A549 (cell line): Measurements from ENCODE around the gene POLR3GL. TPM values are rescaled to one million over a fixed set of nuclear protein-coding genes. Genes with fewer than 3 reads are reported as not detected.
"Not testable (repeated sequence)": the region's sequence is repeated elsewhere in the genome, so short reads cannot be mapped to it uniquely, and the experiment has no call there.

ENCODE experiments used
- ATAC-seq, 2 experiments: fragments of 200-7000 bp in 1 of 2; fragments of >200 bp in 1 of 2; cut with Nextera tagmentation in 1 of 2; cut with Tn5 transposase in 1 of 2; 3 replicates each; pipeline versions ENCODE4 v1.8.0 to v1.9.1; 2018 to 2020; ENCODE audit warnings: mild to moderate bottlenecking in 1 of 2, moderate library complexity in 1 of 2
- CTCF ChIA-PET: fragments of 300-600 bp; sonication (Branson Sonifier 250); formaldehyde crosslinking; extraction: SDS; loops from one replicate; lab custom pipeline; 2021; ENCODE audit warnings: antibody characterized with exemption, inconsistent platforms; lab: Yijun Ruan, JAX
- POLR2A ChIA-PET: fragments of 350-600 bp; formaldehyde crosslinking; extraction: SDS; loops from one replicate; lab custom pipeline; 2021; ENCODE audit warnings: antibody characterized with exemption, inconsistent platforms; lab: Yijun Ruan, JAX
- DNase-seq, 2 experiments: peaks; one replicate each; pipeline versions ENCODE4 v3.0.0 to v3.0.0-alpha.2; 2011 to 2016; ENCODE audit warnings: low read depth in 1 of 2, low spot score in 1 of 2
- FAIRE-seq: peaks from 2 replicates; lab custom pipeline; 2011; peaks lifted over from hg19 to GRCh38; lab: Jason Lieb, UNC
- H3K27ac ChIP-seq, 2 experiments: fragments of >200 bp; sonication (Bioruptor Twin); formaldehyde crosslinking; 3 replicates each; pipeline ENCODE4 v1.5.1; 2016 to 2017
- H3K4me1 ChIP-seq: fragments of >200 bp; sonication (Bioruptor Twin); formaldehyde crosslinking; 3 replicates; pipeline ENCODE4 v1.6.1; 2016
- H3K4me2 ChIP-seq: fragments of >200 bp; sonication (Bioruptor Twin); formaldehyde crosslinking; 3 replicates; pipeline ENCODE4 v1.6.1; 2016
- H3K4me3 ChIP-seq: fragments of >200 bp; sonication (Bioruptor Twin); formaldehyde crosslinking; 3 replicates; pipeline ENCODE4 v1.5.1; 2016
- H3K9me3 ChIP-seq: fragments of >200 bp; sonication (Bioruptor Twin); formaldehyde crosslinking; 3 replicates; pipeline ENCODE4 v1.6.1; 2016
- BHLHE40 ChIP-seq: IDR thresholded peaks from 2 replicates; pipeline ENCODE4 v1.6.1; 2012; ENCODE audit warnings: low read depth, low read length, inconsistent platforms
- CBX2 ChIP-seq: fragments of 200-600 bp; sonication (generic); IDR thresholded peaks from 2 replicates; pipeline ENCODE4 v1.6.1; 2016; ENCODE audit warnings: low read depth, mild to moderate bottlenecking, borderline replicate concordance
- CEBPB ChIP-seq, 2 experiments: fragments of >200 bp in 1 of 2; sonication (Bioruptor Twin) in 1 of 2; formaldehyde crosslinking in 1 of 2; IDR thresholded peaks; 2 replicates each; pipeline ENCODE4 v1.6.1; 2012 to 2016
- CHD2 ChIP-seq: fragments of 150-350 bp; IDR thresholded peaks from 2 replicates; pipeline ENCODE4 v1.6.1; 2014; ENCODE audit warnings: low read length; ENCODE audit not compliant: partially characterized antibody
- EHF ChIP-seq: fragments of 250-450 bp; sonication (Bioruptor Pico); IDR thresholded peaks from 2 replicates; pipeline ENCODE4 v1.5.0; 2020; ENCODE audit warnings: mild to moderate bottlenecking
- EHMT2 ChIP-seq: fragments of 200-600 bp; sonication (generic); IDR thresholded peaks from 2 replicates; pipeline ENCODE4 v1.6.1; 2016; ENCODE audit warnings: antibody characterized with exemption, low read depth, mild to moderate bottlenecking, moderate library complexity
- ESRRA ChIP-seq: fragments of 150-350 bp; IDR thresholded peaks from 2 replicates; pipeline ENCODE4 v1.6.1; 2014; ENCODE audit warnings: mild to moderate bottlenecking, low read length, borderline replicate concordance
- HES2 ChIP-seq: fragments of >200 bp; sonication (Bioruptor Twin); formaldehyde crosslinking; IDR thresholded peaks from 2 replicates; pipeline ENCODE4 v1.6.1; 2016
- HEYL ChIP-seq: fragments of 250-450 bp; sonication (Bioruptor Pico); IDR thresholded peaks from 2 replicates; pipeline ENCODE4 v1.8.0; 2021; ENCODE audit warnings: mild to moderate bottlenecking, moderate library complexity
- HMGXB4 ChIP-seq: fragments of 250-450 bp; sonication (Bioruptor Pico); IDR thresholded peaks from 2 replicates; pipeline ENCODE4 v1.5.0; 2021; ENCODE audit warnings: mild to moderate bottlenecking, moderate library complexity, borderline replicate concordance
- HOXA7 ChIP-seq: fragments of 250-450 bp; sonication (Bioruptor Pico); IDR thresholded peaks from 2 replicates; pipeline ENCODE4 v1.5.0; 2020; ENCODE audit warnings: mild to moderate bottlenecking, moderate library complexity
- HOXB13 ChIP-seq: fragments of 250-450 bp; sonication (Bioruptor Pico); IDR thresholded peaks from 2 replicates; pipeline ENCODE4 v1.5.0; 2020; ENCODE audit warnings: low read depth, mild to moderate bottlenecking, moderate library complexity
- HOXB5 ChIP-seq: fragments of 250-450 bp; sonication (Bioruptor Pico); IDR thresholded peaks from 2 replicates; pipeline ENCODE4 v1.5.0; 2020; ENCODE audit warnings: mild to moderate bottlenecking, moderate library complexity
- KDM1A ChIP-seq: fragments of 200-600 bp; sonication (generic); IDR thresholded peaks from 2 replicates; pipeline ENCODE4 v1.6.1; 2016; ENCODE audit warnings: low read depth, mild to moderate bottlenecking
- KDM5A ChIP-seq: fragments of 200-600 bp; sonication (generic); IDR thresholded peaks from 2 replicates; pipeline ENCODE4 v1.6.1; 2016; ENCODE audit warnings: antibody characterized with exemption, mild to moderate bottlenecking
- MAFK ChIP-seq: fragments of 450-650 bp; IDR thresholded peaks from 2 replicates; pipeline ENCODE4 v1.6.1; 2014; ENCODE audit not compliant: partially characterized antibody
- MYC ChIP-seq: IDR thresholded peaks from 2 replicates; pipeline ENCODE4 v1.6.1; 2012; ENCODE audit warnings: mild to moderate bottlenecking, inconsistent platforms, low read length, improper control_type of control experiment, borderline replicate concordance
- NFE2L2 ChIP-seq: fragments of 150-350 bp; conservative IDR thresholded peaks from 2 replicates; pipeline ENCODE4 v1.6.1; 2014; ENCODE audit warnings: low read length
- NPAS2 ChIP-seq: fragments of 250-450 bp; sonication (Bioruptor Pico); IDR thresholded peaks from 2 replicates; pipeline ENCODE4 v1.8.0; 2022; ENCODE audit warnings: mild to moderate bottlenecking, moderate library complexity, borderline replicate concordance
- NR3C1 ChIP-seq: fragments of >200 bp; sonication (Bioruptor Twin); formaldehyde crosslinking; IDR thresholded peaks from 3 replicates; pipeline ENCODE4 v1.6.1; 2017
- POLR2A ChIP-seq: IDR thresholded peaks from 2 replicates; pipeline ENCODE4 v1.6.1; 2012; ENCODE audit warnings: mild to moderate bottlenecking, low read length
- POLR2AphosphoS2 ChIP-seq: conservative IDR thresholded peaks from 2 replicates; pipeline ENCODE4 v1.6.1; 2012; ENCODE audit warnings: low read length, improper control_type of control experiment, inconsistent platforms
- RAD21 ChIP-seq, 2 experiments: fragments of >200 bp in 1 of 2; sonication (Bioruptor Twin) in 1 of 2; formaldehyde crosslinking in 1 of 2; IDR thresholded peaks in 1 of 2; conservative IDR thresholded peaks in 1 of 2; 2 replicates in 1 of 2; 3 replicates in 1 of 2; pipeline ENCODE4 v1.6.1; 2012 to 2018; ENCODE audit warnings: inconsistent platforms in 1 of 2
- RNF2 ChIP-seq: fragments of 200-600 bp; sonication (generic); IDR thresholded peaks from 2 replicates; pipeline ENCODE4 v1.6.1; 2016; ENCODE audit warnings: low read depth, mild to moderate bottlenecking, antibody characterized with exemption, moderate library complexity, borderline replicate concordance
- SREBF2 ChIP-seq: fragments of 450-650 bp; IDR thresholded peaks from 2 replicates; pipeline ENCODE4 v1.6.1; 2014; ENCODE audit warnings: mild to moderate bottlenecking, moderate library complexity
- TFCP2L1 ChIP-seq: fragments of 250-450 bp; sonication (Bioruptor Pico); IDR thresholded peaks from 2 replicates; pipeline ENCODE4 v1.5.0; 2021; ENCODE audit warnings: mild to moderate bottlenecking
- ZNF302 ChIP-seq: fragments of 250-450 bp; sonication (Bioruptor Pico); IDR thresholded peaks from 2 replicates; pipeline ENCODE4 v1.9.0; 2021; ENCODE audit warnings: inconsistent platforms, mild to moderate bottlenecking, moderate library complexity
- WGBS: methylation state at CpG from one replicate; pipeline ENCODE4 v1.1.6; 2017; ENCODE audit errors: missing lambda C conversion rate; 5-methylcytosine and 5-hydroxymethylcytosine counted together
- polyA plus RNA-seq, 4 experiments: library from polyadenylated mRNA; depleted of rRNA in 3 of 4; stranded (reverse); fragments of >200 nt; fragmentation: RNase III in 1 of 4; extraction: RNeasy Plus Mini Kit Qiagen cat#74134 plus additional on column Dnase treatment in 1 of 4; gene quantifications; 2 replicates in 3 of 4; 3 replicates in 1 of 4; pipeline ENCODE4 v1.2.3, GENCODE V29; 2011 to 2017

Gene POLR3GL
- polyA plus RNA-seq, 2 of the 4 experiments (the other 2 are of a cell fraction): 12.6 to 15.7 TPM

- TF ChIP-seq MYC: no peak
- no peak for TF ChIP-seq ESRRA
- no peak for TF ChIP-seq EHF (CRISPR knock-in tag)
- TF ChIP-seq RAD21 (conservative IDR thresholded peaks at IDR 0.05 in 1 of 2, IDR thresholded peaks at IDR 0.05 in 1 of 2): no peak
- no peak for TF ChIP-seq POLR2AphosphoS2
Measured at GRCh38 chr1:145918144-145918991, 46.1 kb upstream of the POLR3GL start, which contains the start of gene PEX11B (continued).

- ATAC-seq: peak; percentile 92 to 93
- H3K9me3 ChIP-seq: no peaks in the 10 kb centered on the region
- peak overlapping the region; percentile 91 for H3K4me2 ChIP-seq
- TF ChIP-seq HOXA7 (CRISPR knock-in tag) (no peak), POLR2A (peak; percentile 24), EHF (CRISPR knock-in tag) (no peak), SREBF2 (no peak), CHD2 (no peak), HOXB5 (CRISPR knock-in tag) (no peak)
- WGBS: 14% methylated on average over 28 of the region's 33 CpGs
- peaks cover 10% of the 10 kb centered on the region for H3K4me1 ChIP-seq
- peak overlapping the region; percentile 85 to 92 for H3K27ac ChIP-seq
- ChIA-PET POLR2A (interaction anchor here (0.7 to 2.5 kb wide), 8 partner anchors 8 to 119 kb away, joined by 4 to 23 read pairs (median 6); partner anchors contain the start of genes ANKRD34A, LIX1L, PIAS3 and POLR3GL), CTCF (interaction anchor here (1.0 to 2.0 kb wide), 6 partner anchors 8 to 88 kb away, joined by 3 to 17 read pairs (median 8); partner anchors contain the start of genes ITGA10, NUDT17 and RBM8A)
- peak; percentile 47 to 53 for DNase-seq
- FAIRE-seq: no peak
- H3K4me3 ChIP-seq: peak overlapping the region; percentile 85
Measured at GRCh38 chr1:145918992-145919939, 45.2 kb upstream of the POLR3GL start.

DNA sequence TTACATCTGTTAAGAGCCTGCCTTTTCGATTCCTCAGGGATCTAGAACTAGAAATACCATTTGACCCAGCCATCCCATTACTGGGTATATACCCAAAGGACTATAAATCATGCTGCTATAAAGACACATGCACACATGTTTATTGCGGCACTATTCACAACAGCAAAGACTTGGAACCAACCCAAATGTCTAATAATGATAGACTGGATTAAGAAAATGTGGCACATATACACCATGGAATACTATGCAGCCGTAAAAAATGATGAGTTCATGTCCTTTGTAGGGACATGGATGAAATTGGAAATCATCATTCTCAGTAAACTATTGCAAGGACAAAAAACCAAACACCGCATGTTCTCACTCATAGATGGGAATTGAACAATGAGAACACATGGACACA is 44.2 kb upstream of the POLR3GL start:
- POLR2A ChIA-PET, H3K27ac ChIP-seq, H3K4me2 ChIP-seq, DNase-seq, FAIRE-seq, H3K9me3 ChIP-seq, ATAC-seq, H3K4me3 ChIP-seq: not testable (repeated sequence)
- WGBS: 85% methylated on average over 3 of the region's 4 CpGs
- H3K4me1 ChIP-seq: peaks cover 10% of the 10 kb centered on the region
- CTCF ChIA-PET: interaction anchor here (1.8 to 2.0 kb wide), 2 partner anchors 10 to 29 kb away, joined by 15 to 17 read pairs; partner anchors contain the start of gene ITGA10

DNA sequence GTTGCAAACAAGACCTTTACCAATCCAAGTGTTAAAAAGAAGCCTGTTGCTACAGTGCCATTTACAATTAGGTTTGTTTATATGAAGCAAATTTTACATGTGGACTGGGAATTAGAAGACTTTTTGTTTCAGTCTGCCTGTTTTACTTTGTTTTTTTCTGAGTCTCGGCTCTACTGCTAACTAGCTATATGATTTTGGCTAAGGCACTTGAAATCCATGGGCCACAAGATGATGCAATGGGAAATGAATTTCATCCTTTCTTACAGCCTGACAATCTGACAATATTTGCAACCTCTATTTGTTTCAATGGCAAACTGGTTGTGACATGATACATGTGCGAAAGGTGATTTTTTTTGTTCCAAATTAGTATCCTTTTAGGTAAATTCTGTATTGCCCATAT is 42.2 kb upstream of the POLR3GL start:
- POLR2A ChIA-PET: interaction anchor here (2.1 kb wide), 1 partner anchor 30 kb away, joined by 7 read pairs; no protein-coding TSS in a partner anchor
- Histone ChIP-seq H3K9me3 (no peaks in the 10 kb centered on the region), H3K4me1 (peaks cover 17% of the 10 kb centered on the region), H3K4me3 (no peak overlapping the region), H3K4me2 (no peak overlapping the region), H3K27ac (no peak overlapping the region)
- no peak for FAIRE-seq
- ATAC-seq: no peak
- DNase-seq: no peak
- 85% methylated on average over 2 of the region's 2 CpGs for WGBS
- CTCF ChIA-PET: interaction anchor here (1.1 to 3.9 kb wide), 3 partner anchors 12 to 32 kb away, joined by 3 to 24 read pairs (median 16); partner anchors contain the start of gene ITGA10
- no peak for TF ChIP-seq TFCP2L1
- TF ChIP-seq NFE2L2: no peak
- TF ChIP-seq RNF2: no peak
- no peak for TF ChIP-seq HMGXB4 (CRISPR knock-in tag)
- TF ChIP-seq CBX2: no peak
- no peak for TF ChIP-seq HOXA7 (CRISPR knock-in tag)
- TF ChIP-seq HEYL (CRISPR knock-in tag): no peak
- TF ChIP-seq KDM5A: no peak
- no peak for TF ChIP-seq CEBPB (IDR thresholded peaks at IDR 0.05)
- no peak for TF ChIP-seq ZNF302
- TF ChIP-seq HES2: no peak
- no peak for TF ChIP-seq NPAS2 (CRISPR knock-in tag)
- no peak for TF ChIP-seq BHLHE40
- TF ChIP-seq NR3C1: no peak
- TF ChIP-seq MAFK: no peak
- TF ChIP-seq KDM1A: no peak
- no peak for TF ChIP-seq EHMT2
- TF ChIP-seq HOXB13 (CRISPR knock-in tag): no peak
- TF ChIP-seq, all 56 proteins: peak for 0
